AG10803 (cell line): ENCODE results near the gene LONP1.
"Not testable (repeated sequence)": the region's sequence is repeated elsewhere in the genome, so short reads cannot be mapped to it uniquely, and the experiment has no call there.

Experiments used
- DNase-seq: peaks from one replicate; pipeline ENCODE4 v3.0.0; 2010; ENCODE audit warnings: low read depth
- H3K4me3 ChIP-seq: 2 replicates; pipeline ENCODE4 v1.5.1; 2011; ENCODE audit warnings: mild to moderate bottlenecking, low read length, control low read depth
- CTCF ChIP-seq: conservative IDR thresholded peaks from 2 replicates; pipeline ENCODE4 v1.5.1; 2011; ENCODE audit warnings: mild to moderate bottlenecking, low read length, control low read depth, inconsistent platforms

Gene LONP1

GRCh38 chr19:5749505-5749904 lies 29.6 kb upstream of the LONP1 start:
- no peak for DNase-seq
- TF ChIP-seq CTCF, result no peak
- H3K4me3 ChIP-seq, result no peak overlapping the region

GRCh38 chr19:5748920-5749319 lies 29.0 kb upstream of the LONP1 start:
- DNase-seq, H3K4me3 ChIP-seq: not testable (repeated sequence)

- not testable (repeated sequence) for H3K4me3 ChIP-seq, DNase-seq
Observed at GRCh38 chr19:5744999-5745398, 25.1 kb upstream of the LONP1 start.

- TF ChIP-seq CTCF, result no peak
- no peak overlapping the region for H3K4me3 ChIP-seq
- DNase-seq, result no peak
Observed at GRCh38 chr19:5743630-5744029, 23.7 kb upstream of the LONP1 start.

GRCh38 chr19:5742051-5742450 lies 22.1 kb upstream of the LONP1 start:
- no peak for TF ChIP-seq CTCF
- no peak for DNase-seq
- H3K4me3 ChIP-seq, result no peak overlapping the region

GRCh38 chr19:5738423-5738822 lies 18.5 kb upstream of the LONP1 start:
- TF ChIP-seq CTCF, result no peak

GRCh38 chr19:5733172-5733571 lies 13.2 kb upstream of the LONP1 start:
- H3K4me3 ChIP-seq, DNase-seq: not testable (repeated sequence)

More at GRCh38 chr19:5738423-5738822, 18.5 kb upstream of the LONP1 start:
- peak; percentile 31 for DNase-seq
- H3K4me3 ChIP-seq, result no peak overlapping the region

GRCh38 chr19:5727453-5728050 lies 7.6 kb upstream of the LONP1 start:
- TF ChIP-seq CTCF, result no peak
- no peak overlapping the region for H3K4me3 ChIP-seq
- DNase-seq, result no peak
